22Rv1 (cell line): ENCODE results near the gene CACHD1.

Experiments
- CTCF ChIP-seq: fragments of 450-650 bp; IDR thresholded peaks from 2 replicates; pipeline ENCODE4 v1.5.1; 2017; ENCODE audit warnings: mild to moderate bottlenecking
- ZFX ChIP-seq: fragments of 450-650 bp; IDR thresholded peaks from 2 replicates; pipeline ENCODE4 v1.6.1; 2017; ENCODE audit warnings: antibody characterized with exemption, borderline replicate concordance

- TF ChIP-seq CTCF (no peak), ZFX (no peak)
Observed at GRCh38 chr1:64466033-64466432, 3.9 kb upstream of the CACHD1 start.
